ENCODE data around the gene EZH1.

Gene EZH1

DNA sequence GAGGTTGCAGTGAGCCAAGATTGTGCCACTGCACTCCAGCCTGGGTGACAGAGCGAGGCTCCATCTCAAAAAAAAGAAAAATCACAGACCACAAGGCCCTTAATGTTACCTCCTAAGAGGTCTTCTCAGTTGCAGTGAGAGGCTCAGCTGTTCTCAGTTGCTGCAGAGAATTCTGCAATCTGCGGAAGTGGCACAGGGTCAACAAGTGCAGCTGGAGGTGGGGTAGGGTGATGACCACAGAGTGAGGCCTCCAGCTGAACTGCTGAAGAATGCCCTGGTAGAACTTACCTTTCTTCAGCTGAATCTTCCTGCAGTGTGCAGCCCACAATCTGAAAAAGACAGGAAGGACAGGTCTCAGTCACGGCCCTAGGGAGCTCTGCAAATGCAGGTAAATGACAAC lies 36.3 kb downstream of the EZH1 start:
- DNase-seq: no peak

DNA sequence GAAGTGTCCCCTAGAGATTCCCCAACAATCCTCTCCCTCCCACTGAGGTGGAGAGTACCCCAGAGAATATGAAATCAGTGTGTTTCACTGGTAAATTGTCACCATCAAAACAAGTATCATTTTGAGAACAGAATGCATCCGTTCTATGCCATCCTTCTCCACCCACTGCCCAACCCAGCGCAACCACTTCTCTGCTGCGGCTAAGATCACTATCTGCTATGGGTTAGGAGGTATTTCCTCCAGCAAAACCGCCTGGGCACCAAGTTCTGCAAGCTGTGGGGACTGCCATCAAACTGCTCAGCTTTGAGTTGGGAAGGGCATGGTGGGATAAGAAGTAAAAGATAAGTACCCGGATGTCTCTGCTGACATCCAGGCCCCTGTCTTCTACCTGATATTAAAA lies 38.1 kb downstream of the EZH1 start:
- DNase-seq: no peak

DNA sequence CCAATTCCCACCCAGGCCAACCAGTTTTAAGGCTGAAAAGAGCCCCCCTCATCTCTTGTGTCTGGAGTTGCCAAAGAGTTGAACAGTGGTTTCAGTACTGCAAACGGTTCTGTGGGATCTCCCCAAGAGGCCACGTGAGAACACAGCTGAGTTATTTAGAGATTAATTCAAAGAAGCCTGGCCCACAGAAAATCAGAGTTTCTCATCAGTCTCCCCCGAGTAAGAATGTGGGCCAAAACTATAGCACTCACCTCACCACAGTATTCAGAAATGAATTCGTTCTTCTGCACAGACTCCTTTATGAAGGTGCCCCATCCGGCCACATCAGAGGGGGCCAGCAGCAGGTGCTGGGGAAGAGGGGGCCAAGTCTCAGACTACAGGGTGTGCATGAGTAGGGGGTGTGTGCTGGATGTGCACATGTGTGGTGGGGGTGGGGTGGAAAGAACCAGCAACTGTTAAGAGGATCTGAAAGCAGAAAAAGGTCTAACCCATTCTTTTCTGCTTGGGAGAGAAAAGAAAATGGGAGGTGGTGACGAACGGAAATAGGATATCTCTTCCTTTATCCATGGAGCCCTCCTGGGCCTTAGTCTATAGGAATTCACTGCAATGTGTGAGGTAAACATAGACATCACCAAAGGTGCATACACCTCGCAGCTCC lies 39.9 kb downstream of the EZH1 start:
- no peak for DNase-seq

DNA sequence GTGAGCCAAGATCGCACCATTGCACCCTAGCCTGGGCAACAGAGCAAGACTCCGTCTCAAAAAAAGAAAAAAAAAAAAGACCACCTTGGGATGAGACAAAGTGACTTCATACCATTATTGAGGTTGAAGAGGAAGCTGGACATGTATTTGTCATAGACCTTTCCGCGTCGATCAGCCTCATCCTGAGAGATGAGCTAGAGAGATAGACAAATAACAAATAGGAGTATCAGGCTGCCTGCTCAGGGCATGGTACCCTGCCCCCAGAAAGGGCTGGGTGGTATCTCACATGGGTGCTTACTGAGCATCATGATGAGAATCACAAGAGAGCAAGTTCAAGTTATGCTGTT lies 40.4 kb downstream of the EZH1 start:
- DNase-seq: no peak

DNA sequence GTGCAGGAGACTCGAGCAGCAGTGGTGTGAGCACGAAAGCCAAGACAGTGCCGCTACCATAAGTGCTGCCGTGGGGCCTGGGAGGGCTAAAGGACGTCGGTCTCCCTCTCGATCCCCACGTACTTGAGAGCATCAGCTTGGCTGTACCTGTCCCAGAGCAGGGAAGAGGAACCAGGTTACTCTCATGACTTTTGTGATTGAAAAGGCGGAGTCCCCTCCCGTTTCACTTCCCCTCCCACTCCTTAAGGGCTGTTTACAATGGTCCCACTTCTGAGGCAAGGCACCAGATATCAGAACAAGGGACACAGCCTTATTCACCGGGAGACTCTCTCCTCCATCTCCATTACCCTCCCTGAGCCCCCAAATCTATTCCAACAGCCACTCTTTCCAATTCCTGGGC lies 42.4 kb downstream of the EZH1 start:
- no peak for DNase-seq

DNA sequence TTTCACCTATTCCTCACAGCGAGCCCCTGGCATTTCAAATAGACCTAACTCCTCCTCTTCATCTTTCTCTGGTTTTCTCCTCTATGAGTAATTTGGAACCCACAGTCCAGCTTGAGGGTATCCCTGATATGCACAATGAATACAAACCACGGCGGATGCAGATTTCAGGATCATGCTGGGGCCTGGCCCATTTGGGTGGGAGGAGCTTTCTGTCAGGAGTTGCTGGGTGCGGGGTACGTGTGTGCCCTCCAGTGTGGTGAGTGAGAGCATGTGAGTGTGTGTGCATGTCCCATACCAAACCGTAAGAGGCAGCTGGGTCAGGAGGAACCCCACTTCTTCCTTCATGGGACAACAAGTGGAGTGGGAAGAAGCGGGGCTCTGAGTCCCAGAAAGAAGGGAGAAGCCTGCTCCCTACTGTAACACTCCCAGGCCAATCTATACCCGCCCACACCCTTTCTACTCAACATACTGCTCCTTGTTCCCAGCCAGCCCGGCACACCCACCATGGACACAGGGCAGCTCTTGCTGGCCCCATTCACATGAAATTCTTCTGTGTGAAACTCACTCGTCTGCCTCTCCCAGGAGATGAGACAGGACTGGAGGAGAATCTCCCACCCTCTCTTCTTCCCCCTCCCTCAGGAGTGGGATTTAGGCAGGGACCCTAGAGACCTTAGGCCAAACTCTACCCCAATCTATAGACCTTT lies 44.1 kb downstream of the EZH1 start:
- DNase-seq: no peak

DNA sequence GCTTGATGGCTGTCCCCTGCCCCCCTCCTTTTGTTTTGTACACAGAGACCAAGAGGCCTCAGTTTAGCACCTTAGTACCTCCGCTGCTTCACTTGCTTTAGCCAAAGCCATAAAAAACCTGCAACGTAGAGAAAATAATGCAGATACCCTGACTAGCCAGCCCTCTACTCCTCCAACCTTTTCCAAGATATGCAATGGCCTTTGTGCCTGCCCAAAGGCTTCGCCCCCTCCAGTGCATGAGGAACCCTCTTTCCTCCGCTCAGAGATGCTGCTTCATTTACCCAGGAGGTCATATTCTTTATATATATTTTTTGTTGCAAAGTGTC lies 45.5 kb downstream of the EZH1 start:
- no peak for DNase-seq

DNA sequence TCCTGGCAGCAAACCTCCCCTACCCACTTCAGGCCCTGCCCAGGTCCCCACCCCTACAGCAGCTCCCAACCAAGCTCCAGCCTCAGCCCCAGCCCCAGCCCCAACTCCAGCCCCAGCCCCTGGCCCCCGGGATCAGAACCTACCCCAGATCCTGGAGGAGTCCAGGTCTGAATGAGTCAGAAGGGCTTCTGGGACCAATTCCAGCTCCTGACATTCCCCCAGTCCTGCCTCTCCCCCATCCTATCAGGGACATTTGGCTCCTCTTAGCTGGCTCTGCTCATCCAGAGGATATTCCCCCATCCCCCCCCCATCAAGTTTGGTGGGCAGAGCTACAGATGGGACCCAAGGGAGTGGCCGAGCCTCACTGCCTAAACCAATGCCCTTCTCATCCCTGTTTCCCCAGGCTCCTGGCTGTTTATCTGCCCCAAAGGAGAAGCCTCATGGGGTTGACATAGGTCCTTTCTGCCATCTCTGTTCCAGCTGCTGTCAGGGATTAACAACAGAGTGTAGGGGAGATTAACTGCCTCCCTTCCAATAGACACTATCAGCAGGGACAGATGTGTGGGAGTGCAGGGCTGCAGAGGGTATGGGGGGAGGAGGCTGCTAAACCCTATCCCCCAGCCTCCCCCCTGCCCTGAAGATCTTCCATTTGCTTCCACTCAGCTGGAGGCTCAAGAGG lies 46.0 kb downstream of the EZH1 start:
- no peak for DNase-seq

DNA sequence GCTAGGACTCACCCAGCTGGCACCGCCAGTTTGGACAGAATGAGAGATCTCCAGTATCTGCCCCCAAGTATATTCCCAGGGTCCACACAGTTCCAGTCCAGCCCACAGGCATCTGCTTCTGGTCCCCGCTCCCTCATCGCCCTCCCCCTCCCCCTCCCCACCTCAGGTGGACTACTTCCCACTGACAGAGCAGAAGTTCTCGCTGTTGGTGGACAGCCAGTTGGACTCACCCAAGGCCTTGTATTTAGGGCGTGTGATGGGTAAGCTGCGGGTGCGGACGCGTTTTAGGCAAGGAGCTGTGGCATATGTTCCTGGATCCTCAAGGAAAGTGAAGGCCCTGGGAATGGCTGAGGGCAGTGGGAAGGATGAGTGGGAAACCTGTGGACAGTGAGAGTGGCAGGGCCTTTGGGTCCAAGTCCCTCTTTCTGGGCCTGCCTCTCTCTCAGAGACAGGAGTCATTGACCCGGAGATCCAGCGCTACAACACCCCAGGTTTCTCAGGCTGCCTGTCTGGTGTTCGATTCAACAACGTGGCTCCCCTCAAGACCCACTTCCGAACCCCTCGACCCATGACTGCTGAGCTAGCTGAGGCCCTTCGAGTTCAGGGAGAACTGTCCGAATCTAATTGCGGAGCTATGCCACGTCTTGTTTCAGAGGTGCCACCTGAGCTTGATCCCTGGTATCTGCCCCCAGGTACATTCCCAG lies 47.6 kb downstream of the EZH1 start:
- DNase-seq: no peak

DNA sequence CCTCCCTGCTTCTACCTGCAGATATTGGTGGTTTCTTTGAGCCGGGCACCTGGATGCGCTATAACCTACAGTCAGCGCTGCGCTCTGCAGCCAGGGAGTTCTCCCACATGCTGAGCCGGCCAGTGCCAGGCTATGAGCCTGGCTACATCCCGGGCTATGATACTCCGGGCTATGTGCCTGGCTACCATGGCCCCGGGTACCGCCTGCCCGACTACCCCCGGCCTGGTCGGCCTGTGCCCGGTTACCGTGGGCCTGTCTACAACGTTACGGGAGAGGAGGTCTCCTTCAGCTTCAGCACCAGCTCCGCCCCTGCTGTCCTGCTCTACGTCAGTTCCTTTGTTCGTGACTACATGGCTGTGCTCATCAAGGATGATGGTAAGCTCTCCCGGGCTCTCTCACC lies 49.3 kb downstream of the EZH1 start:
- DNase-seq: no peak

DNA sequence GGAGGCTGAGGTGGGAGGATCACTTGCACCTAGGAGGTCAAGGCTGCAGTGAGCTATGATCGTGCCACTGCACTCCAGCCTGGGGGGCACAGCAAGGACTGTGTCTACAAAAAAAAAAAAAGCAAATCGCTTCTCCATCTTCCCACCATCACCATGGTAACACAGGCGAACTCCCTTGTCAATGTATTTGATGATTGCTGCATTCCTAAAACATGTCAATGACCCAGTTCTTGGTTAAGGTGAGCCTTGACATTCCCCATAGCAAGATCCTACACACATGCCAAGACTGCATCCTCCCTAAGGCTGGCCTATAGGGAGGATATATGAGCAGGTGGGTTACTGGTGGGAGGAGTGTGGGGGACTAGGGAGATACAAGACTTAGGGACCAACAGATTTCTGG lies 50.3 kb downstream of the EZH1 start:
- DNase-seq: no peak

DNA sequence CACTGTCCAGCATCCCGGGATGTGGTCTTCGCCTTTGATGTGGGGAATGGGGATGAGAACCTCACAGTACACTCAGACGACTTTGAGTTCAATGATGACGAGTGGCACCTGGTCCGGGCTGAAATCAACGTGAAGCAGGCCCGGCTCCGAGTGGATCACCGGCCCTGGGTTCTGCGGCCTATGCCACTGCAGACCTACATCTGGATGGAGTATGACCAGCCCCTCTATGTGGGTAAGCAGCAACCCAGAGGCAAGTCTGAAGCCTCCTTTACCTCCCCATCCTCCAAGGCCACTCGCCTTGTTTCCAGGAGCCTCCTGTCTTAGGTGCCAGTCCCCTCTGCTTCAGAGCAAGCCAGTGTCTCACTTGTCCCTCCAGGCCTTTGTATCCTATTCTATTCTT lies 52.4 kb downstream of the EZH1 start:
- DNase-seq: no peak

DNA sequence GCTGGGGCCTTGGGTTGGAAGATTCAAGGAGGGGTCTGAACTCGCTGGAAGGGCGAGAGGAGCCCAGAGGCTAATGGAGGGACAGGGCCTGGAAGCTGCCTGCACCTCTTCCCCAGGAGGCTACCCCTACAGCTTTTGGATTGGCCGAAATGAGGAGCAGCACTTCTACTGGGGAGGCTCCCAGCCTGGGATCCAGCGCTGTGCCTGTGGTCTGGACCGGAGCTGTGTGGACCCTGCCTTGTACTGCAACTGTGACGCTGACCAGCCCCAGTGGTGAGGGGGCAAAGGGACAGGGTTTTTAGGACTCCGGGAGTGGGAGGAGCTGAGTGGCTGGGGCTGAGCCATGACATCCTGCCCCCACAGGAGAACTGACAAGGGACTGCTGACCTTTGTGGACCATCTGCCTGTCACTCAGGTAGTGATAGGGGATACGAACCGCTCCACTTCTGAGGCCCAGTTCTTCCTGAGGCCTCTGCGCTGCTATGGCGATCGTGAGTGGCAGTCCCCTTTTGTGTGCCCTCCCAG lies 53.8 kb downstream of the EZH1 start:
- no peak for DNase-seq

DNA sequence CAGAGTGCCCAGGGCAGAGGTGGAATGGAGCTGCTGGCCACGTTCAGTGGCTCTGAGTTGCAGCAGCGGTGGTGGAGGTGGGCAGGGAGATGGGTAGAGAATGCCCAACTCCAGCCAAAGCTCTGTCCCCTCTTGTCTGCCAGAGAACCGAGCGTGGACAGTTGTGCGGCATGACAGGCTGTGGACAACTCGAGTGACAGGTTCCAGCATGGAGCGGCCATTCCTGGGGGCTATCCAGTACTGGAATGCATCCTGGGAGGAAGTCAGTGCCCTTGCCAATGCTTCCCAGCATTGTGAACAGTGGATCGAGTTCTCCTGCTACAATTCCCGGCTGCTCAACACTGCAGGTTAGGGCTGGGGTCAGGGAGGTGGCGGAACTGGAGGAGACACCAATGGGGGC lies 54.2 kb downstream of the EZH1 start:
- no peak for DNase-seq

DNA sequence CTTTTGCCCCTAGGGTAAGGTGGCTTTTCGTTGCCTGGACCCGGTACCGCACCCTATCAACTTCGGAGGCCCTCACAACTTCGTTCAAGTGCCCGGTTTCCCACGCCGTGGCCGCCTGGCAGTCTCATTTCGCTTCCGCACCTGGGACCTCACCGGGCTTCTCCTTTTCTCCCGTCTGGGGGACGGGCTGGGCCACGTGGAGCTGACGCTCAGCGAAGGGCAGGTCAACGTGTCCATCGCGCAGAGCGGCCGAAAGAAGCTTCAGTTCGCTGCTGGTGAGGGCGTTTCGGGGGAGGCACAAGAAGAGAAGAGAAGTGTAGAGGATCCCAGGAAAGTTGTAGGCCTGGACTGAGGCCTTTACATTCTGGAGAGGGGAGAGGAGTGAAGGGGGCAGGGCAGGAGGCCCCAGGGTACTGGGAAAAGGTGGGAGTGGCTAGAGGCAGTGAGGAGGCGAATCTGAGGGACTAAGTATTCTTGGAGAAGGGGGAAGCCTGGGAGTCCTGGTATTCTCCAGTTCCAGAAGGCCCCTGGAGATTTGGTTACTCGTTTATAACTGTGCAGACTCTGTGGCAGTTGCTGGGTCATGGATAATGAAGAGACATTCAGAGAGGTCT lies 57.0 kb downstream of the EZH1 start:
- DNase-seq: no peak

DNA sequence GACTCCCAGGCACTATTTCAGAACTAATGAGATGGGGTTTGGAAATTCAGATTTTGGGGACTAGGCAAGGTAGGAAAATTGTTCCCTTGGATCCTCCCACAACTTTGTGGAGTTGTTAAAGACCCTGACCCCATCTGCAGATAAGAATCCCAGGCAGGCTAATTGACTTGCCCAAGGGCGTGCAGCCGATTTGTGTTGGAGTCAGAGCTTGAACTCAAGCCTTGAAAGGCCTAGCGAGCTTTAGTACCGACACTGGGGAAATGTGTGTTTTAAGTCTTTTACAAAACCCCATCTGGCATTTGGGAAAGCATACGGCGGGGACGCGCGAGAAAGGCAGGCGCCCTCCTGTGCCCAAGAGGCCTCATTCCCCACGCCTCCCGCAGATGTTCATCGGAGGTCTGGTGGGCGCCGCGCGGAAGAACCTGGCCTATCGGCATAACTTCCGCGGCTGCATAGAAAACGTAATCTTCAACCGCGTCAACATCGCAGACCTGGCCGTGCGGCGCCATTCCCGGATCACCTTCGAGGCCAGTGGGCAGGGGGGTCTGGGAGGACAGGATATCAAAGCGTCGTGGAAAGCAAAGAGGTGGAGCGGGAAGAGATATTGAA lies 58.2 kb downstream of the EZH1 start:
- no peak for DNase-seq

DNA sequence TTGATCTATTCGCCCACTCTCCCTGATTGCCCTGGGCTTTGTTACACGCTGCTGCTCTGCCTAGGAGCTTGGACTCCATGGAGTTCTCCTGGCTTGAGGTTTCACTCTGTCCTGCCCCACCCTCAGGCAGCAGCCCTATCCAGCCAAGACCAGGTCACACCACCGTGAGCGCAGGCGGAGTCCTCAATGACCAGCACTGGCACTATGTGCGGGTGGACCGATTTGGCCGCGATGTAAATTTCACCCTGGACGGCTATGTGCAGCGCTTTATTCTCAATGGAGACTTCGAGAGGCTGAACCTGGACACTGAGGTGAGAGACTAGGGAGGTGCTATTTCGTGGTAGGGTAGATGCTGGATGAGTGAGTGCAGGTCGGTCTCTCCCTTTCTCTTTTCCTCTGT lies 59.0 kb downstream of the EZH1 start:
- no peak for DNase-seq

DNA sequence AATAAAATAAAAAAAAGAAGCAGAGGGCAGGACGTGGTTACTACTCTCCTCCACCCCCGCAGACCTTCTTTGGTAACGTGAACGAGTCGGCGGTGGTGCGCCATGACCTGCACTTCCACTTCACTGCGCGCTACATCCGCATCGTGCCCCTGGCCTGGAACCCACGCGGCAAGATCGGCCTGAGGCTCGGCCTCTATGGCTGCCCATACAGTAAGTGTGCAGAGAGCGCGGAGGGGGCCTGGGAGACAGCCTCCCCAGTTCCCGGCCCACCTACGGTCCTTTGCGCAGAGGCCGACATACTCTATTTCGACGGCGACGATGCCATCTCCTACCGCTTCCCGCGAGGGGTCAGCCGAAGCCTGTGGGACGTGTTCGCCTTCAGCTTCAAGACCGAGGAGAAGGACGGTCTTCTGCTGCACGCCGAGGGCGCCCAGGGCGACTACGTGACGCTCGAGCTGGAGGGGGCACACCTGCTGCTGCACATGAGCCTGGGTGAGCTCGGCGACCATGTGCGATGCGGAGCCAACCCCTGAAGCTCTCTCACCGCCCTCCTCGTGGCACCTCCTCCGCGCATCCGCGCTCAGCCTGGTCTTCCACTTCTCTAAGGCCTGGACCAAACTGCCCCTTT lies 59.8 kb downstream of the EZH1 start:
- no peak for DNase-seq

DNA sequence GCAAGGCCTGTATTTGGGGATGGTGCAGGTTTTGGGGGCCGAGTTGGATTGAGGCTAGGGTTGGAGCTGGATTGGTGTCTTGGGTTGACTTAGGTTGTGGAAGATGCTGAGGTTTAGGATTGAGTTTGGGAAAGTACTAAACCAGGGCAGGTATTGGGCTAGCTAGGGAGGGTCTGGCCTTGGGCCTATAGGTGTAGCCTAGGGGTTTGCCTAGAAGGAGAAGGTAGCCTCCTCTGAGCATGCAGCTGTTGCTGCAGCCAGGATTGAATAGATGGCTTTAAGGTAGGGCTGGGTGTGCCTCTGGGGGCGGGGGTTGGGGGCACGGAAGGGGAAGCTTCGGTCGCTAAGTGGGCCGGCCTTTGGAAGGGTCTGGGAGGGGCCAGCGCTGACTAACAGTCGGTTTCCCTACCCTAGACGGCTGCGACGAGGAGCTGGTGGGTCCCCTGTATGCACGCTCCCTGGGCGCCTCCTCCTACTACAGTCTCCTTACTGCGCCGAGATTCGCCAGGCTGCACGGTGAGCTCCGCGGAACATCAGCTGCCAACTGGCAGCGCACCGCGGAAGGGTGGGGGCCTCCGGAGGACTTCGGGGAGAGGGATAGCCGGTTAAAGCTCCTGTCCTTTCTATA lies 61.3 kb downstream of the EZH1 start:
- no peak for DNase-seq

DNA sequence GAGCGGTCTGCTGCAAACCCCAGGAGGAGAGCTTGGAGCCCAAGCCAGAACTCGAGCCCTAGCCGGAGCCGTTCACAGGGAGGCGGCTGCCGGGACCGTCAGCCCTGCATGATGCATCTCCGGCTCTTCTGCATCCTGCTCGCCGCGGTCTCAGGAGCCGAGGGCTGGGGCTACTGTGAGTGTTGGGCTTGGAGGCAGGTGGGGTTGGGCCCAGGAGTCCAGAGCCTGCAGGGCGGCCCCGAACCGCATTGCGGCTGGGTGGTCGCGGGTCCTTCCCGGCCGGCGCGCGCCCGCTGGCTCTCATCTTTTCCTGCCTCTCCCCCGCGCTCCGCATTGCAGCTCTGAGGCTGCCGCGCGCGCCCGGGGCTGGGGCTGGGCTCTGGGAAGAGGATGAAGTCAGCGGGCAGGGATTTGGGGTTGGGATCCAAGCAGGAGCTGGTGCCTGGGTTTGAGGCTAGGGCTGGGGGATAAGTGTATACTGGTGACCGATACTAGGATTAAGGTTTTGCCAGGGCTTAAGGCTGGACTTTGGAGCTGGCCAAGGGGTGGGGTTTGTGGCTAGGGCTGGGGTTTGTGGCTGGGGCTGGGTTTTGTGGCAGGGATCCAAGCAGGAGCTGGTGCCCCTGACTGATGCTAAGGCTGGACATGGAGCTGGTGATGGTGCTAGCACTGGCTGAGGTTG lies 62.0 kb downstream of the EZH1 start:
- peak; percentile 70 to 77 for DNase-seq

DNA sequence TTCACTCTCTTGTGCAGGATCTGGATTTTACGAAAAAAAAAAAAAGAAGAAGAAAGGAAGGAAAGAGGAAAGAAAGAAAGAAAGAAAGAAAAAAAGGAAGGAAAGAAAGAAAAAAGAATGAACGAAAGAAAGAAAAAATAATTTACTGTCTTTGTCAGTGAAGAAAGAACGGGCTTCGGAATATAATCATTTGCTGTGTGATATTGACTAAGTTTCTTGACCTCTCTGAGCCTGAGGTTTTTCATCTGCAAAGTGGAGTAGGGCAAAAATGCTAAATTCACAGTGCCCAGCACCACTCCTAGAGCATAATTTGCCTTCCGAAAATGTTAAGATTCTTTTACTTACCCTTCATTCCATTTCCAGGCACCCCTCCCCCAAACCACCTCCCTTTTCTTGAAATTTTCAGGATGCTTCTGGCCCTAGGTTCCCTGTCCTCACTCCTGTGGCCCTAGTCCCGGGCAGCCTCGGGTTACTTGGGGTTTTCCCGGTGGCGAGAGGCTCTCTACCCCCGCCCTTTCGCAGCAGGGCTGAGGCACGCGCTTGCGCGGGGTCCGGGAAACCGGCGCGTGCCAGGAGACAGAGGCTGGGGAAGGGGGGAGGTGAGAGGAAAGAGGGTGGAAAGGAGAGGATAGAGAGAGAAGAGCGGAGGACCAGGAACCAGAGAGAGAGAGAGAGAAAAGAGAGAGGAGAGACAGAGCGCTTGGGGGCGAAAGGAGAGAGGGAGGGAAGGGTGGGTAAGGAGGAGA lies 62.7 kb downstream of the EZH1 start, which contains the start of gene CNTNAP1:
Gene CNTNAP1 (plus strand): TSS at position 556 of the 746 bp plus-strand sequence. CDS start 299 bp downstream, outside the sequence.
- peak; percentile 74 to 77 for DNase-seq

Data from NCI-H2081 (cell line).